Loucy (cell line): ENCODE data around the gene SLC8B1.
A peak's percentile ranks its signal among the peaks of the same experiment; 100 is the strongest.

Experiments used
- H2AFZ ChIP-seq: fragments of 200-600 bp; sonication (generic); 2 replicates; pipeline ENCODE4 v1.6.0; 2016; ENCODE audit warnings: antibody characterized with exemption, mild to moderate bottlenecking, low read length, moderate library complexity
- H3F3A ChIP-seq: fragments of 200-600 bp; 2 replicates; pipeline ENCODE4 v1.6.0; 2016; ENCODE audit warnings: antibody characterized with exemption, low read depth, mild to moderate bottlenecking
- H3K27me3 ChIP-seq: fragments of 200-600 bp; sonication (generic); 2 replicates; pipeline ENCODE4 v1.6.1; 2014; ENCODE audit warnings: low read length, mild to moderate bottlenecking; ENCODE audit not compliant: insufficient read depth, poor library complexity, severe bottlenecking
- H3K36me3 ChIP-seq: fragments of 200-600 bp; sonication (generic); 2 replicates; pipeline ENCODE4 v1.6.1; 2016; ENCODE audit warnings: low read length; ENCODE audit not compliant: insufficient read depth
- H3K4me1 ChIP-seq: fragments of 200-600 bp; sonication (generic); 2 replicates; pipeline ENCODE4 v1.5.1; 2014; ENCODE audit warnings: low read length, mild to moderate bottlenecking; ENCODE audit not compliant: insufficient read depth, poor library complexity, severe bottlenecking
- H3K4me2 ChIP-seq: fragments of 200-600 bp; sonication (generic); 2 replicates; pipeline ENCODE4 v1.6.0; 2014; ENCODE audit warnings: antibody characterized with exemption, low read length, low read depth, mild to moderate bottlenecking; ENCODE audit not compliant: poor library complexity, severe bottlenecking
- H3K4me3 ChIP-seq: fragments of 200-600 bp; sonication (generic); 2 replicates; pipeline ENCODE4 v1.5.1; 2014; ENCODE audit warnings: low read length, mild to moderate bottlenecking, mixed read lengths; ENCODE audit not compliant: poor library complexity, severe bottlenecking
- H3K79me2 ChIP-seq: fragments of 200-600 bp; sonication (generic); 2 replicates; pipeline ENCODE4 v1.6.1; 2014; ENCODE audit warnings: low read length; ENCODE audit not compliant: insufficient read depth
- H3K9ac ChIP-seq: fragments of 200-600 bp; sonication (generic); 2 replicates; pipeline ENCODE4 v1.6.0; 2014; ENCODE audit warnings: mild to moderate bottlenecking, low read depth, low read length, moderate library complexity; ENCODE audit not compliant: poor library complexity, severe bottlenecking
- H3K9me2 ChIP-seq: fragments of 200-600 bp; sonication (generic); replicated peaks from 2 replicates; pipeline ENCODE4 v1.6.1; 2016; ENCODE audit warnings: low read depth, low read length, mixed read lengths
- H3K9me3 ChIP-seq: fragments of 200-600 bp; sonication (generic); 2 replicates; pipeline ENCODE4 v1.6.1; 2014; ENCODE audit warnings: mild to moderate bottlenecking, antibody characterized with exemption, low read length, low read depth; ENCODE audit not compliant: insufficient read depth
- H4K20me1 ChIP-seq: fragments of 200-600 bp; sonication (generic); 2 replicates; pipeline ENCODE4 v1.6.0; 2014; ENCODE audit warnings: antibody characterized with exemption, low read length, mild to moderate bottlenecking; ENCODE audit not compliant: insufficient read depth, poor library complexity, severe bottlenecking
- CTCF ChIP-seq: fragments of 200-600 bp; sonication (generic); conservative IDR thresholded peaks from 2 replicates; pipeline ENCODE4 v1.5.1; 2014; ENCODE audit warnings: mild to moderate bottlenecking, antibody characterized with exemption, low read length
- EZH2phosphoT487 ChIP-seq: fragments of 200-600 bp; IDR thresholded peaks from 2 replicates; pipeline ENCODE4 v1.6.1; 2018; ENCODE audit warnings: antibody characterized with exemption, mild to moderate bottlenecking, moderate library complexity, borderline replicate concordance

The SLC8B1 gene

DNA sequence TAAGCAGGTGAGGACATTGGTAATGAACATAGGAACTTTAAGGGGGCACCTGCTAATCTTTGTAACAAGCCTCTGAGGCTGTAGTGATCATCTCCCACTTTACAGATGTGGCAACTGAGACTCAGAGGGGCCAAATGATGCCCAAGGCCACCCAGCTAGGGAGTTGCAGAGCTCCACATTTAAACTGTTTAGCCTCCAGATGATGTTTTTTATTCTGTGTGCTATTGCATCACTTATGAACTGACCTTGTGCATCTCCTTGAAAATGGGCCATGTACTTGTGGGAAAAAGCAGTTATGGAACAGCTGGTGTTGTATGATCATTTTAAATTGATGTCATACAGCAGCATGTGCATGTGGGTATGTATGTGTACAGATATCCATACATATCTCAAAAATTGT is 72.2 kb downstream of the SLC8B1 start:
- no peaks in the 10 kb centered on the region for H4K20me1 ChIP-seq

GRCh38 chr12:113261847-113262470 is 73.0 kb downstream of the SLC8B1 start:
- no peaks in the 10 kb centered on the region for H3K27me3 ChIP-seq
- H3K79me2 ChIP-seq = no peaks in the 10 kb centered on the region
- no peak for TF ChIP-seq EZH2phosphoT487
- TF ChIP-seq CTCF = no peak
- peaks cover 23% of the 10 kb centered on the region for H3K4me1 ChIP-seq
- H3K4me2 ChIP-seq = peak overlapping the region; percentile 52
- H3K36me3 ChIP-seq = no peaks in the 10 kb centered on the region
- H4K20me1 ChIP-seq = no peaks in the 10 kb centered on the region
- no peaks in the 10 kb centered on the region for H3K9me2 ChIP-seq
- H3K4me3 ChIP-seq = peak overlapping the region; percentile 46
- peak overlapping the region; percentile 20 for H3K9ac ChIP-seq
- no peaks in the 10 kb centered on the region for H3K9me3 ChIP-seq
- H3F3A ChIP-seq = no peaks in the 10 kb centered on the region
- 0 out of 2 replicates have a peak overlapping the region, but pooled peaks have one; percentile 17 for H2AFZ ChIP-seq

More for the DNA sequence above, 72.2 kb downstream of the SLC8B1 start:
- no peaks in the 10 kb centered on the region for H3F3A ChIP-seq
- no peaks in the 10 kb centered on the region for H3K27me3 ChIP-seq
- peak overlapping the region; percentile 20 for H3K9ac ChIP-seq
- peaks cover 23% of the 10 kb centered on the region for H3K4me1 ChIP-seq
- TF ChIP-seq CTCF (no peak), EZH2phosphoT487 (no peak)
- H3K79me2 ChIP-seq = no peaks in the 10 kb centered on the region
- no peak overlapping the region for H3K4me3 ChIP-seq
- H3K4me2 ChIP-seq = no peak overlapping the region
- H2AFZ ChIP-seq = no peak overlapping the region
- no peaks in the 10 kb centered on the region for H3K9me3 ChIP-seq
- H3K9me2 ChIP-seq = no peaks in the 10 kb centered on the region
- H3K36me3 ChIP-seq = no peaks in the 10 kb centered on the region

DNA sequence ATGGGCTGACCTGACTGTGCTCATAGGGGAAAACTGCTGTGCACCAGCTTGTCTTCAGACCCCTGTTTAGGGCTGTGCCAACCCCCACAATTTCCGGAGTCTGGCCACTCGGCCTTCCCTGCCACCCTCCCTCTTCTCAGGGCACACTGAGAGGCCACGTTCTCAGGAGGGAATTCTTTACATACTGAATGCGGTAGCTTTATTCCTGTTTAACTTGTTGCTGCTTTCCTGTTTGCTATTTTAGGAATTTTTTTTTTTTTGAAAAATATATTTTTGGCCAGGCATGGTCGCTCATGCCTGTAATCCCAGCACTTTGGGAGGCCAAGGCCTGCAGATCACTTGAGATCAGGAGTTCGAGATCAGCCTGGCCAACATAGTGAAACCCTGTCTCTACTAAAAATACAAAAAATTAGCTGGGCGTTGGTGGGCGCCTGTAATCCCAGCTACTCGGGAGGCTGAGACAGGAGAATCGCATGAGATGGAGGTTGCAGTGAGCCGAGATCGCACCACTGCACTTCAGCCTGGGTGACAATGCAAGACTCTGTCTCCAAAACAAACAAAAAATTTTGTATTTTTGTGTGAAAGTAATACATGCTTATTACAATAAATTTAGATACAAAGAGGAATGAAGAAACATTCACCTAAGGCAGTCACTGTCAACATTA is 74.1 kb downstream of the SLC8B1 start:
- H3F3A ChIP-seq = no peaks in the 10 kb centered on the region
- no peak overlapping the region for H3K4me3 ChIP-seq
- no peak overlapping the region for H3K4me2 ChIP-seq
- H3K9me2 ChIP-seq = no peaks in the 10 kb centered on the region
- TF ChIP-seq EZH2phosphoT487 (no peak), CTCF (no peak)
- no peaks in the 10 kb centered on the region for H3K27me3 ChIP-seq
- no peaks in the 10 kb centered on the region for H4K20me1 ChIP-seq
- H3K36me3 ChIP-seq = no peaks in the 10 kb centered on the region
- H3K4me1 ChIP-seq = peaks cover 23% of the 10 kb centered on the region
- H3K79me2 ChIP-seq = no peaks in the 10 kb centered on the region
- H3K9me3 ChIP-seq = no peaks in the 10 kb centered on the region
- H2AFZ ChIP-seq = no peak overlapping the region
- H3K9ac ChIP-seq = no peak overlapping the region
